Spleen (tissue), 7 donors: ENCODE data around the gene ANKRD13B.
A peak's percentile ranks its signal among the peaks of the same experiment; 100 is the strongest.

ENCODE experiments used
- CTCF ChIP-seq, 11 experiments: fragments of 200-600 bp in 7 of 11; fragments of 450-650 bp in 4 of 11; sonication (generic) in 4 of 11; IDR thresholded peaks in 8 of 11; conservative IDR thresholded peaks in 3 of 11; 1 replicate in 7 of 11; 2 replicates in 4 of 11; pipeline versions ENCODE4 v1.4.0 to v1.8.0; 2016 to 2021; ENCODE audit warnings: antibody characterized with exemption in 11 of 11, inconsistent platforms in 4 of 11, mild to moderate bottlenecking in 1 of 11
- POLR2A ChIP-seq, 3 donors: fragments of 450-650 bp; IDR thresholded peaks; one replicate each; pipeline ENCODE4 v1.5.1; 2017; ENCODE audit warnings: antibody characterized with exemption in 3 of 3, mild to moderate bottlenecking in 1 of 3
- POLR2AphosphoS5 ChIP-seq, 3 donors: sonication (generic); formaldehyde crosslinking; IDR thresholded peaks; one replicate each; pipeline ENCODE4 v1.5.1; 2017; ENCODE audit warnings: antibody characterized with exemption in 3 of 3
- donor health status: DM: no; HTN: no; CAD: no; lungs with moderate emphysema.
- donor health status: DM: no; HTN: no; CAD: no.
- donor health status: DM: no; HTN: no; CAD: no.

- TF ChIP-seq CTCF (IDR thresholded peaks at IDR 0.05 in 8 of 11, conservative IDR thresholded peaks at IDR 0.05 in 3 of 11): no peak
- TF ChIP-seq POLR2AphosphoS5 (IDR thresholded peaks at IDR 0.05): peak in 1 of 3 donors; percentile 35
- TF ChIP-seq POLR2A (IDR thresholded peaks at IDR 0.05): no peak
Measured at GRCh38 chr17:29574732-29575510, 18.0 kb upstream of the ANKRD13B start.
